CMK (cell line): ENCODE data around the gene ANKMY1.

Experiments used
- DNase-seq: peaks from one replicate; pipeline ENCODE4 v3.0.0-alpha.2; 2010; ENCODE audit warnings: low read depth

Gene ANKMY1

GRCh38 chr2:240447934-240448333 is 109.9 kb downstream of the ANKMY1 start:
- no peak for DNase-seq

- DNase-seq: no peak
These were observed 110.5 kb downstream of the ANKMY1 start for GRCh38 chr2:240447331-240447730.

- DNase-seq: no peak
These were observed 111.1 kb downstream of the ANKMY1 start for GRCh38 chr2:240446664-240447175.

GRCh38 chr2:240445961-240446663 is 111.7 kb downstream of the ANKMY1 start:
- DNase-seq: no peak

GRCh38 chr2:240444464-240444863 is 113.3 kb downstream of the ANKMY1 start:
- DNase-seq: no peak

- DNase-seq: no peak
These were observed 113.9 kb downstream of the ANKMY1 start for GRCh38 chr2:240443891-240444301.

GRCh38 chr2:240442891-240443715 is 114.7 kb downstream of the ANKMY1 start:
- DNase-seq: no peak

GRCh38 chr2:240441993-240442411 is 115.8 kb downstream of the ANKMY1 start:
- no peak for DNase-seq

GRCh38 chr2:240441326-240441992 is 116.3 kb downstream of the ANKMY1 start:
- no peak for DNase-seq

GRCh38 chr2:240440704-240441320 is 117.0 kb downstream of the ANKMY1 start:
- no peak for DNase-seq

- no peak for DNase-seq
These were observed 117.5 kb downstream of the ANKMY1 start for GRCh38 chr2:240440251-240440650.

- no peak for DNase-seq
These were observed 118.1 kb downstream of the ANKMY1 start for GRCh38 chr2:240439698-240440151.

- no peak for DNase-seq
These were observed 118.7 kb downstream of the ANKMY1 start for GRCh38 chr2:240438810-240439697.

- DNase-seq: peak; percentile 15
These were observed 119.7 kb downstream of the ANKMY1 start for GRCh38 chr2:240437861-240438809.

- no peak for DNase-seq
These were observed 120.3 kb downstream of the ANKMY1 start for GRCh38 chr2:240437551-240437860.

- DNase-seq: no peak
These were observed 120.9 kb downstream of the ANKMY1 start for GRCh38 chr2:240436683-240437550.

- DNase-seq: no peak
These were observed 121.7 kb downstream of the ANKMY1 start for GRCh38 chr2:240435948-240436682.

GRCh38 chr2:240435457-240435947 is 122.3 kb downstream of the ANKMY1 start, which contains the start of gene GPC1:
TSS of gene GPC1 (plus strand) at chr2:240435663. CDS start at chr2:240435919, 256 bp downstream.
- DNase-seq: no peak
